Type B pancreatic cell (in vitro differentiated cells): ENCODE data around the gene DDX17. TPM values are rescaled to one million over a fixed set of nuclear protein-coding genes. Genes with fewer than 3 reads are reported as not detected.

Experiments
- DNase-seq: peaks from one replicate; pipeline ENCODE4 v3.0.0; 2021; ENCODE audit warnings: mixed read lengths; ENCODE audit not compliant: unreplicated experiment; ENCODE audit errors: extremely low spot score
- H3K27ac Mint-ChIP-seq: 2 replicates; pipeline ENCODE4 v1.8.0; 2021; ENCODE audit warnings: mild to moderate bottlenecking, mixed read lengths
- H3K27me3 Mint-ChIP-seq: 2 replicates; pipeline ENCODE4 v1.8.0; 2021; ENCODE audit warnings: mixed read lengths
- H3K36me3 Mint-ChIP-seq: 2 replicates; pipeline ENCODE4 v1.8.0; 2021; ENCODE audit warnings: mixed read lengths
- H3K4me1 Mint-ChIP-seq: one replicate; pipeline ENCODE4 v1.8.0; 2021; ENCODE audit warnings: mixed read lengths; ENCODE audit not compliant: unreplicated experiment
- H3K4me3 Mint-ChIP-seq: 2 replicates; pipeline ENCODE4 v1.8.0; 2021; ENCODE audit warnings: mild to moderate bottlenecking, mixed read lengths
- H3K9me3 Mint-ChIP-seq: 2 replicates; pipeline ENCODE4 v1.8.0; 2021; ENCODE audit warnings: mixed read lengths
- CTCF ChIP-seq: fragments of 200-600 bp; sonication (generic); conservative IDR thresholded peaks from 2 replicates; pipeline ENCODE4 v1.5.0; 2021; ENCODE audit warnings: antibody characterized with exemption, mild to moderate bottlenecking
- total RNA-seq: library from RNA; stranded (reverse); gene quantifications from 2 replicates; pipeline ENCODE4 v1.2.1, GENCODE V29; 2021; ENCODE audit warnings: low replicate concordance

Gene DDX17
- total RNA-seq, 1 donor from 2014 or later = 531 TPM

GRCh38 chr22:38467904-38468442 lies 38.1 kb downstream of the DDX17 start, which contains the start of gene KDELR3:
KDELR3 (plus strand) TSS chr22:38468096; CDS start chr22:38468234, 138 bp downstream.
- DNase-seq = no peak
- Mint-ChIP-seq H3K27me3 (peaks cover 17% of the 10 kb centered on the region), H3K27ac (peak within 1 kb of the TSS; percentile 83), H3K9me3 (no peaks in the 10 kb centered on the region), H3K4me3 (peak within 1 kb of the TSS; percentile 86), H3K36me3 (no peaks in the 10 kb centered on the region), H3K4me1 (peaks cover 14% of the 10 kb centered on the region)
- no peak for TF ChIP-seq CTCF

GRCh38 chr22:38467438-38467903 lies 38.6 kb downstream of the DDX17 start:
- no peaks in the 10 kb centered on the region for H3K9me3 Mint-ChIP-seq
- no peaks in the 10 kb centered on the region for H3K36me3 Mint-ChIP-seq
- DNase-seq = no peak
- H3K4me3 Mint-ChIP-seq = peak overlapping the region; percentile 86
- peaks cover 18% of the 10 kb centered on the region for H3K27me3 Mint-ChIP-seq
- TF ChIP-seq CTCF = no peak
- peaks cover 15% of the 10 kb centered on the region for H3K4me1 Mint-ChIP-seq
- peak overlapping the region; percentile 83 for H3K27ac Mint-ChIP-seq

- peaks cover 30% of the 10 kb centered on the region for H3K27me3 Mint-ChIP-seq
- H3K36me3 Mint-ChIP-seq = no peaks in the 10 kb centered on the region
- no peak for TF ChIP-seq CTCF
- no peak overlapping the region for H3K4me3 Mint-ChIP-seq
- peaks cover 15% of the 10 kb centered on the region for H3K4me1 Mint-ChIP-seq
- no peak overlapping the region for H3K27ac Mint-ChIP-seq
- no peaks in the 10 kb centered on the region for H3K9me3 Mint-ChIP-seq
- DNase-seq = no peak
These were observed 40.2 kb downstream of the DDX17 start for GRCh38 chr22:38465673-38466490.

- DNase-seq = no peak
- H3K4me1 Mint-ChIP-seq = peaks cover 15% of the 10 kb centered on the region
- H3K9me3 Mint-ChIP-seq = no peaks in the 10 kb centered on the region
- H3K4me3 Mint-ChIP-seq = no peak overlapping the region
- no peak overlapping the region for H3K27ac Mint-ChIP-seq
- no peaks in the 10 kb centered on the region for H3K36me3 Mint-ChIP-seq
- peaks cover 37% of the 10 kb centered on the region for H3K27me3 Mint-ChIP-seq
- no peak for TF ChIP-seq CTCF
These were observed 41.0 kb downstream of the DDX17 start for GRCh38 chr22:38464992-38465672.

GRCh38 chr22:38462960-38463784 lies 42.9 kb downstream of the DDX17 start:
- peak overlapping the region; percentile 58 for H3K27ac Mint-ChIP-seq
- no peaks in the 10 kb centered on the region for H3K36me3 Mint-ChIP-seq
- H3K4me1 Mint-ChIP-seq = peaks cover 19% of the 10 kb centered on the region
- TF ChIP-seq CTCF = no peak
- H3K9me3 Mint-ChIP-seq = no peaks in the 10 kb centered on the region
- peaks cover 43% of the 10 kb centered on the region for H3K27me3 Mint-ChIP-seq
- peak overlapping the region; percentile 63 for H3K4me3 Mint-ChIP-seq
- DNase-seq = no peak
